Large intestine (tissue), 12 donors: ENCODE results near the gene DHX57. TPM values are rescaled to one million over a fixed set of nuclear protein-coding genes. Genes with fewer than 3 reads are reported as not detected.

Experiments
- DNase-seq, 2 donors: peaks; one replicate each; pipeline versions ENCODE4 v3.0.0 to v3.0.0-alpha.2; 2013
- H3K27ac ChIP-seq: one replicate; pipeline ENCODE4 v1.5.1; 2013; ENCODE audit warnings: low read length
- H3K27me3 ChIP-seq: 2 replicates; pipeline ENCODE4 v1.6.1; 2013; ENCODE audit warnings: low read length; ENCODE audit not compliant: control insufficient read depth, insufficient read depth
- H3K36me3 ChIP-seq: 2 replicates; pipeline ENCODE4 v1.6.1; 2013; ENCODE audit warnings: low read length; ENCODE audit not compliant: control insufficient read depth, insufficient read depth
- H3K4me1 ChIP-seq: one replicate; pipeline ENCODE4 v1.6.1; 2013; ENCODE audit warnings: low read length; ENCODE audit not compliant: control insufficient read depth, insufficient read depth
- H3K4me3 ChIP-seq: one replicate; pipeline ENCODE4 v1.5.1; 2013; ENCODE audit warnings: low read length
- H3K9me3 ChIP-seq: one replicate; pipeline ENCODE4 v1.6.1; 2013; ENCODE audit warnings: mild to moderate bottlenecking, low read depth, low read length, moderate library complexity; ENCODE audit not compliant: control insufficient read depth
- WGBS: methylation state at CpG from one replicate; pipeline ENCODE4 v1.1.5; 2013; ENCODE audit warnings: low lambda C conversion rate; ENCODE audit not compliant: insufficient coverage; 5-methylcytosine and 5-hydroxymethylcytosine counted together
- long read RNA-seq, 11 donors: transcript quantifications; one replicate each; lab custom pipeline, GENCODE V29; 2026
- polyA plus RNA-seq: library from polyadenylated mRNA; unstranded; fragments of 120-200 nt; gene quantifications from one replicate; pipeline ENCODE4 v1.2.1, GENCODE V29; 2013

DHX57 gene, protein sequence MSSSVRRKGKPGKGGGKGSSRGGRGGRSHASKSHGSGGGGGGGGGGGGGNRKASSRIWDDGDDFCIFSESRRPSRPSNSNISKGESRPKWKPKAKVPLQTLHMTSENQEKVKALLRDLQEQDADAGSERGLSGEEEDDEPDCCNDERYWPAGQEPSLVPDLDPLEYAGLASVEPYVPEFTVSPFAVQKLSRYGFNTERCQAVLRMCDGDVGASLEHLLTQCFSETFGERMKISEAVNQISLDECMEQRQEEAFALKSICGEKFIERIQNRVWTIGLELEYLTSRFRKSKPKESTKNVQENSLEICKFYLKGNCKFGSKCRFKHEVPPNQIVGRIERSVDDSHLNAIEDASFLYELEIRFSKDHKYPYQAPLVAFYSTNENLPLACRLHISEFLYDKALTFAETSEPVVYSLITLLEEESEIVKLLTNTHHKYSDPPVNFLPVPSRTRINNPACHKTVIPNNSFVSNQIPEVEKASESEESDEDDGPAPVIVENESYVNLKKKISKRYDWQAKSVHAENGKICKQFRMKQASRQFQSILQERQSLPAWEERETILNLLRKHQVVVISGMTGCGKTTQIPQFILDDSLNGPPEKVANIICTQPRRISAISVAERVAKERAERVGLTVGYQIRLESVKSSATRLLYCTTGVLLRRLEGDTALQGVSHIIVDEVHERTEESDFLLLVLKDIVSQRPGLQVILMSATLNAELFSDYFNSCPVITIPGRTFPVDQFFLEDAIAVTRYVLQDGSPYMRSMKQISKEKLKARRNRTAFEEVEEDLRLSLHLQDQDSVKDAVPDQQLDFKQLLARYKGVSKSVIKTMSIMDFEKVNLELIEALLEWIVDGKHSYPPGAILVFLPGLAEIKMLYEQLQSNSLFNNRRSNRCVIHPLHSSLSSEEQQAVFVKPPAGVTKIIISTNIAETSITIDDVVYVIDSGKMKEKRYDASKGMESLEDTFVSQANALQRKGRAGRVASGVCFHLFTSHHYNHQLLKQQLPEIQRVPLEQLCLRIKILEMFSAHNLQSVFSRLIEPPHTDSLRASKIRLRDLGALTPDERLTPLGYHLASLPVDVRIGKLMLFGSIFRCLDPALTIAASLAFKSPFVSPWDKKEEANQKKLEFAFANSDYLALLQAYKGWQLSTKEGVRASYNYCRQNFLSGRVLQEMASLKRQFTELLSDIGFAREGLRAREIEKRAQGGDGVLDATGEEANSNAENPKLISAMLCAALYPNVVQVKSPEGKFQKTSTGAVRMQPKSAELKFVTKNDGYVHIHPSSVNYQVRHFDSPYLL (N-terminal part only)
- 15.2 TPM for polyA plus RNA-seq
- long read RNA-seq, donor 1: 0 reads
- long read RNA-seq, donor 2: 0 reads
- long read RNA-seq, donor 3: 0 reads
- long read RNA-seq, donor 4, partial matches to known transcripts: 0 of 1 reads
- long read RNA-seq, donor 4, other reads (novel, unspliced or antisense): 0 of 1 reads
- long read RNA-seq, donor 5, full-length matches to known transcripts: 2 of 2 reads
- long read RNA-seq, donor 5, partial matches to known transcripts: 0 of 2 reads
- long read RNA-seq, donor 5, other reads (novel, unspliced or antisense): 0 of 2 reads
- long read RNA-seq, donor 6, full-length matches to known transcripts: 2 of 2 reads
- long read RNA-seq, donor 6, partial matches to known transcripts: 0 of 2 reads
- long read RNA-seq, donor 6, other reads (novel, unspliced or antisense): 0 of 2 reads
- long read RNA-seq, donor 7: 0 reads
- long read RNA-seq, donor 8, full-length matches to known transcripts: 2 of 2 reads
- long read RNA-seq, donor 8, partial matches to known transcripts: 0 of 2 reads
- long read RNA-seq, donor 8, other reads (novel, unspliced or antisense): 0 of 2 reads
- long read RNA-seq, donor 9, full-length matches to known transcripts: 2 of 2 reads
- long read RNA-seq, donor 9, partial matches to known transcripts: 0 of 2 reads
- long read RNA-seq, donor 9, other reads (novel, unspliced or antisense): 0 of 2 reads
- long read RNA-seq, donor 10, full-length matches to known transcripts: 2 of 41 reads
- long read RNA-seq, donor 10, partial matches to known transcripts: 39 of 41 reads
- long read RNA-seq, donor 10, other reads (novel, unspliced or antisense): 0 of 41 reads
- long read RNA-seq, donor 11, full-length matches to known transcripts: 2 of 2 reads
- long read RNA-seq, donor 11, partial matches to known transcripts: 0 of 2 reads
- long read RNA-seq, donor 11, other reads (novel, unspliced or antisense): 0 of 2 reads

DNA sequence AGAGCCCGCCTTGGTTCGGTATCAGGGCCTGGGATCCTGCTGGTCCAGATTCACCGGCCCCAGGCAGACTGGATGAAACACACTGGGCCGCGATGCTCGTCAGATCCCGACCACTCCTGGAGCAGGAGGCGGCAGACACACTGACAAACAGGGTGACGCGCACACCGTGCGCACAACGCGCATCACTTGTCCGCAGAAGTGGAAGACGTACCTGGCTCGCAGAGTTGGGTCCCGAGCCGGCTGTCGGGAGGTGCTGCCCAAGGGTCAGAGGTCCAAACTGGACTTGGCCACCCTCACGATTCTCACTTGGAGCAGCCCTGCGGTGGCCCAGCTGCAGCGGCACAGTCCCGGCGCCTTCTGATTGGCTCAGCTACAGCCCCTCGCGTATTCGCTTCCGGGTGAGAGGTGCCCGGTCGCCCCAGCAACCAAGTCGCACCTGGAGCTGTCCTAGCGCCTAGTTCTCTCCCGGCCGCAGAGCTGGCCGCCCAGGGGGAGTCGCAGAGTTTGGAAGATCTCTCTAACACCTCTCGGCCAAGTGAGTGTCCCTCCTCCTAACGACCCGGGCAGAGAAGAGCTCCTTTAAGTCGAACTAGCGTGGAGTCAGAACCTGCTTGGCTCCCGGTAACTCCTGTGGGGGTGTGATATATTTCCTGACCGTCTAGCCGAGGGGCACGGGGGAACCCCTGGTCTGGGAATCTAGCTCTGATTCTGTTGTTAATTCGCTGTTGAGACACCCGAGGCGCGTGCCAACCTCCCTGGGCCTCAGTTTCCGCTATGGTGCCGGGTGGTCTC, at the start of gene DHX57, which contains the start of gene MORN2:
Gene DHX57 (minus strand): TSS at position 359 of the 792 bp plus-strand sequence. CDS start 7,529 bp downstream, outside the sequence.
Gene MORN2 (plus strand): TSS at position 401 of the 792 bp plus-strand sequence.
- DNase-seq: peak; percentile 79 to 92
- no peaks in the 10 kb centered on the region for H3K27me3 ChIP-seq
- peaks cover 6% of the 10 kb centered on the region for H3K4me1 ChIP-seq
- peak within 1 kb of the TSS; percentile 56 for H3K27ac ChIP-seq
- H3K36me3 ChIP-seq: peaks cover 3% of the 10 kb centered on the region
- H3K4me3 ChIP-seq: peak within 1 kb of the TSS; percentile 91
- no CpG with 5 or more reads among the region's 52 CpGs for WGBS
- peaks cover 1% of the 10 kb centered on the region for H3K9me3 ChIP-seq

DNA sequence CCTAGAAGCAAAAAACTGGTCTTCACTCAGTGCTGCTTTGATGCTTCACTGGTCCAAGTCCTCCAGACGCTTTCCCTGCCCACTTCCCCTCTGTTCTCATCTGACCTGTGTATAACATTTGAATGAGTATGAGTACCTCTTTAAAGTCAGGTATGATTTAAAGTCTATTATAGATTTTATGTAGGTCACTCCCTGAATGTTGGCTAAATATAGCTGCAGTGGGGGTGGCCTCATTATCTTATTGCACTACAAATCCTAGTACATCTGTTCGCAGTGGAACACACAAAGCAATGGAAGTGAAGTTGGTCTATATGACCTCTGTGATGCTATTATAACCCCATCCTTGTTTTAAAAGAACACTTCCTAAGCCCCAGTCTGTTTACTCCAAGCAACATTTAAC, 47.2 kb upstream of the DHX57 start:
- Histone ChIP-seq H3K9me3 (no peaks in the 10 kb centered on the region), H3K4me1 (no peaks in the 10 kb centered on the region), H3K27me3 (no peaks in the 10 kb centered on the region), H3K36me3 (no peaks in the 10 kb centered on the region), H3K27ac (no peak overlapping the region), H3K4me3 (no peak overlapping the region)
- WGBS: no CpG with 5 or more reads among the region's 2 CpGs
- no peak for DNase-seq

GRCh38 chr2:38922389-38922788, 46.7 kb upstream of the DHX57 start:
- 100% methylated on average over 1 of the region's 4 CpGs for WGBS
- Histone ChIP-seq H3K4me1 (no peaks in the 10 kb centered on the region), H3K27ac (no peak overlapping the region), H3K9me3 (no peaks in the 10 kb centered on the region), H3K4me3 (no peak overlapping the region), H3K36me3 (no peaks in the 10 kb centered on the region), H3K27me3 (no peaks in the 10 kb centered on the region)
- DNase-seq: no peak

DNA sequence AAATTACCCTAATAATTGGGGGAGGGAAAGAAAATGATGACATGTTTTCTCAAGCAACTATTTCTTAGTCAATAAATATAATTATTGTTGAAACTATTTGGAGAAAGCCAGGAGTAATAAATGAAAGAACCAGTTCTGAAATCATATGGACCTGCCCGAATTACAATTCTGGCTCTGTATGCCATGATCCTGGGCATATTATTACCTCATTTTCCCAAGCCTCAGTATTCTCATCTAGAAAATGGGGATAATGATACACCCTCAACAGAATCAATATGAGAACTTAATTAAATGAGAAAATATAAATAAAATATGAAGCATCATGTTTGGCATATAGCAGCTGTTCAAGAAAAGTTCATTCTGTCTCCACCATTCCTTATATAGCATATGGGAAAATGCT, 36.9 kb upstream of the DHX57 start:
- Histone ChIP-seq H3K36me3 (no peaks in the 10 kb centered on the region), H3K27ac (no peak overlapping the region), H3K27me3 (no peaks in the 10 kb centered on the region), H3K9me3 (no peaks in the 10 kb centered on the region), H3K4me1 (no peaks in the 10 kb centered on the region), H3K4me3 (no peak overlapping the region)
- DNase-seq: no peak
- WGBS: no CpG with 5 or more reads among the region's 1 CpG

DNA sequence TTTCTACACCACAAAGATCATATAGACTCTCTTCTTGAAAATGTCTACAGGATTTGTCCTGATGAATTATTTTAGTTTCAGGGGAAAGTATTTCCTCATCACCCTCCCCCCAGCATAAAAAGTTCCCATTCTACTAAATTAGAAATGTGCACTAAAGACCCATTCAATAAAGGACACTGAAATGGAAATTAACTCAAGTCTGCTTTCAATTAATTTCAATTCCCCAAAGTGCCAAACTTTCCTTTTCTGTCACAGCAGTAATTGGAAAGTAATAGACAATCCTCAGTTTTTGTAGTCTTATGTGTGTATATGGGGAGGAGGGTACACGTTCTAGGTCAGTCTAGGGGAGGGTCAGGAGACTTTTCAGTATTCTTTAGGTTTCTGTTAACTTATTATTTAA, 35.5 kb upstream of the DHX57 start:
- Histone ChIP-seq H3K36me3 (no peaks in the 10 kb centered on the region), H3K4me3 (no peak overlapping the region), H3K4me1 (no peaks in the 10 kb centered on the region), H3K27ac (no peak overlapping the region), H3K9me3 (no peaks in the 10 kb centered on the region), H3K27me3 (no peaks in the 10 kb centered on the region)
- WGBS: no CpG with 5 or more reads among the region's 1 CpG
- no peak for DNase-seq

DNA sequence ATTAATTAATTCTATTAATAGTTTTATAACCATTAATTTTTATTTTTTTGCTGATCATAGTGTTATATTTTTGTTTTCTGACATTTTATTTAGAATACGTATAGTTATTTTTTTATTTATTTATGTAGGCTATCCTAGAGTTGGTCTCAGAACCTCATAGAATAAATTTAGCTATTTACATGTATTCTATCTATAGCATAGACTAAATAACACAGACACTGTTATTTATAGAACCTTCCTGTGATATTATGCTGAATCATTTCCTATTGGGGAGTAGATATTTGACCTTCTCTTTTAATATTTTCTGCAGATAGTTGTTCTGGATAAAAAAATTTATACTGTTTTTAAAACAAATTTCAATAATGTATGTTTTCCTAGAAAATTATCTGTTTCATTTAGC, 34.1 kb upstream of the DHX57 start:
- H3K9me3 ChIP-seq: no peaks in the 10 kb centered on the region
- no peaks in the 10 kb centered on the region for H3K36me3 ChIP-seq
- H3K4me3 ChIP-seq: no peak overlapping the region
- no peak overlapping the region for H3K27ac ChIP-seq
- H3K4me1 ChIP-seq: no peaks in the 10 kb centered on the region
- no peaks in the 10 kb centered on the region for H3K27me3 ChIP-seq
- DNase-seq: no peak
- 92% methylated on average over 1 of the region's 1 CpG for WGBS

GRCh38 chr2:38907743-38908562, 32.2 kb upstream of the DHX57 start:
- Histone ChIP-seq H3K9me3 (no peaks in the 10 kb centered on the region), H3K4me3 (no peak overlapping the region), H3K27me3 (no peaks in the 10 kb centered on the region), H3K27ac (no peak overlapping the region), H3K36me3 (no peaks in the 10 kb centered on the region), H3K4me1 (no peaks in the 10 kb centered on the region)
- WGBS: 100% methylated on average over 1 of the region's 2 CpGs
- DNase-seq: no peak

- Histone ChIP-seq H3K4me1 (no peaks in the 10 kb centered on the region), H3K27ac (no peak overlapping the region), H3K27me3 (no peaks in the 10 kb centered on the region), H3K9me3 (no peaks in the 10 kb centered on the region), H3K4me3 (no peak overlapping the region), H3K36me3 (no peaks in the 10 kb centered on the region)
- no peak for DNase-seq
- WGBS: no CpG with 5 or more reads among the region's 1 CpG
Measured at GRCh38 chr2:38907242-38907641, 31.5 kb upstream of the DHX57 start.
